Hematopoietic multipotent progenitor cell treated with erythropoietin and hydrocortisone succinate and interleukin-3 and kit ligand, for 17 days (in vitro differentiated cells): ENCODE measurements around the gene IGSF11.
"Not testable (repeated sequence)": the region's sequence is repeated elsewhere in the genome, so short reads cannot be mapped to it uniquely, and the experiment has no call there.

Experiments
- DNase-seq: peaks from one replicate; pipeline ENCODE4 v3.0.0-alpha.2; 2015; ENCODE audit warnings: low spot score

IGSF11 gene

GRCh38 chr3:119034256-119035013 is at the start of gene IGSF11:
TSS of gene IGSF11 (minus strand) at chr3:119034846. CDS start at chr3:119034582, 264 bp downstream.
- DNase-seq, result no peak

- DNase-seq, result no peak
These were observed 45.7 kb upstream of the IGSF11 start for GRCh38 chr3:119080364-119080763.

GRCh38 chr3:119073258-119074001 is 38.8 kb upstream of the IGSF11 start:
- DNase-seq, result no peak

GRCh38 chr3:119072451-119072850 is 37.8 kb upstream of the IGSF11 start:
- not testable (repeated sequence) for DNase-seq

GRCh38 chr3:119069725-119070124 is 35.1 kb upstream of the IGSF11 start:
- no peak for DNase-seq

- no peak for DNase-seq
These were observed 28.8 kb upstream of the IGSF11 start for GRCh38 chr3:119063471-119063870.

- DNase-seq, result no peak
These were observed 28.2 kb upstream of the IGSF11 start for GRCh38 chr3:119062892-119063291.

- DNase-seq, result no peak
These were observed 9.9 kb upstream of the IGSF11 start for GRCh38 chr3:119044593-119044992.

- DNase-seq, result no peak
These were observed 7.5 kb upstream of the IGSF11 start for GRCh38 chr3:119042162-119042561.

GRCh38 chr3:119035014-119035346 is 334 bp upstream of the IGSF11 start:
- DNase-seq, result no peak

GRCh38 chr3:119033393-119034255 is 1.0 kb downstream of the IGSF11 start:
- DNase-seq, result no peak

GRCh38 chr3:119025171-119025795 is 9.4 kb downstream of the IGSF11 start:
- no peak for DNase-seq

- DNase-seq, result no peak
These were observed 14.7 kb downstream of the IGSF11 start for GRCh38 chr3:119019767-119020518.

- DNase-seq, result no peak
These were observed 15.8 kb downstream of the IGSF11 start for GRCh38 chr3:119018690-119019463.

- DNase-seq, result no peak
These were observed 18.7 kb downstream of the IGSF11 start for GRCh38 chr3:119015942-119016341.

- no peak for DNase-seq
These were observed 20.7 kb downstream of the IGSF11 start for GRCh38 chr3:119013951-119014350.

- DNase-seq, result no peak
These were observed 23.1 kb downstream of the IGSF11 start for GRCh38 chr3:119011528-119011927.

GRCh38 chr3:118997190-118997589 is 37.5 kb downstream of the IGSF11 start:
- DNase-seq, result no peak

GRCh38 chr3:118991775-118992174 is 42.9 kb downstream of the IGSF11 start:
- no peak for DNase-seq

GRCh38 chr3:118990823-118991560 is 43.7 kb downstream of the IGSF11 start:
- no peak for DNase-seq
